Epithelial cell of proximal tubule (primary cell): ENCODE results near the gene IP6K1. TPM values are rescaled to one million over a fixed set of nuclear protein-coding genes. Genes with fewer than 3 reads are reported as not detected.

Experiments used
- DNase-seq: peaks from one replicate; pipeline ENCODE4 v3.0.0-alpha.2; 2011; ENCODE audit warnings: low read depth
- H3K4me3 ChIP-seq: 2 replicates; pipeline ENCODE4 v1.5.1; 2011; ENCODE audit warnings: low read depth, mild to moderate bottlenecking, low read length
- total RNA-seq: library from RNA; depleted of rRNA; stranded (reverse); fragments of >200 nt; gene quantifications from 2 replicates; pipeline ENCODE4 v1.2.3, GENCODE V29; 2015
- TF ChIP-seq, protein P1 (sequence below): conservative IDR thresholded peaks from 2 replicates; pipeline ENCODE4 v1.5.1; 2012; ENCODE audit warnings: low read depth, mild to moderate bottlenecking, low read length

IP6K1 gene
- total RNA-seq, 1 donor from 2014 or later = 27.5 TPM

DNA sequence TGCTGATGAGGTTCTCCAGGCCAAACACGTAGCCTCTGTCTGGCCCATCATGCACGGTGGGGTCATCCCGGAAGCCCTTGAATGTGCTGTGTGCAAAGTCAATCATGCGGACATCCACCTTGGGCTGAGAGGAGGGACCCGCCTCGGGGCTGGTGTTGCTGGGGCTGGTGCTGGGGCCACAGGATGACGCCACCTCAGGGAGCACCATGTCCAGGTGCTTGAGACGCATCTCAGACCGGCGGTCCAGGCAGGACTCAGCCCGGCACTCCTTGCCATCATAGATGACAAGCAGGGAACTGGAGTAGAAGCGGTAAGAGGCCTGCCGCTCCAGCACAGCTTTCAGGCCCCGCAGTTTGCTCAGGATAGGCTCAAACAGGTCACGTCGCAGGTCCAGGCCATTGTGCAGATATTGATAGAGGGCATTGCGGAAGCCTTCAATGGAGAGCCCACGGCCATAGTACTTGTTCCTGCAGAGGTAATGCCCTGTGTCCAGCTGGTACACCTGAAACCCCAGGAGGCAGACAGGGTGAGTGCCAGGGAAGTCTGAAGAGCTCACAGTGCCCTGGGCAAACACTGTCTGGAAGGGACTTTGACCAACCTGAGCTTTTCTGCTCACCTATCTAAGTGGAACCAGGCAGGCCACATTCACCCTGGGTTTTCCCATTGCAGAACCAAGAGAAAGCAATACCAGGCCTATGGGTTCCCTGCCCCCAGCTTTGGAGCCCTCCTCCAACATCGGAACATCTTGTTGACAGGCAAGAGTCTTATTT is 59.0 kb downstream of the IP6K1 start:
- H3K4me3 ChIP-seq = no peak overlapping the region
- TF ChIP-seq, protein P1, sequence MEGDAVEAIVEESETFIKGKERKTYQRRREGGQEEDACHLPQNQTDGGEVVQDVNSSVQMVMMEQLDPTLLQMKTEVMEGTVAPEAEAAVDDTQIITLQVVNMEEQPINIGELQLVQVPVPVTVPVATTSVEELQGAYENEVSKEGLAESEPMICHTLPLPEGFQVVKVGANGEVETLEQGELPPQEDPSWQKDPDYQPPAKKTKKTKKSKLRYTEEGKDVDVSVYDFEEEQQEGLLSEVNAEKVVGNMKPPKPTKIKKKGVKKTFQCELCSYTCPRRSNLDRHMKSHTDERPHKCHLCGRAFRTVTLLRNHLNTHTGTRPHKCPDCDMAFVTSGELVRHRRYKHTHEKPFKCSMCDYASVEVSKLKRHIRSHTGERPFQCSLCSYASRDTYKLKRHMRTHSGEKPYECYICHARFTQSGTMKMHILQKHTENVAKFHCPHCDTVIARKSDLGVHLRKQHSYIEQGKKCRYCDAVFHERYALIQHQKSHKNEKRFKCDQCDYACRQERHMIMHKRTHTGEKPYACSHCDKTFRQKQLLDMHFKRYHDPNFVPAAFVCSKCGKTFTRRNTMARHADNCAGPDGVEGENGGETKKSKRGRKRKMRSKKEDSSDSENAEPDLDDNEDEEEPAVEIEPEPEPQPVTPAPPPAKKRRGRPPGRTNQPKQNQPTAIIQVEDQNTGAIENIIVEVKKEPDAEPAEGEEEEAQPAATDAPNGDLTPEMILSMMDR = no peak
- DNase-seq = no peak

DNA sequence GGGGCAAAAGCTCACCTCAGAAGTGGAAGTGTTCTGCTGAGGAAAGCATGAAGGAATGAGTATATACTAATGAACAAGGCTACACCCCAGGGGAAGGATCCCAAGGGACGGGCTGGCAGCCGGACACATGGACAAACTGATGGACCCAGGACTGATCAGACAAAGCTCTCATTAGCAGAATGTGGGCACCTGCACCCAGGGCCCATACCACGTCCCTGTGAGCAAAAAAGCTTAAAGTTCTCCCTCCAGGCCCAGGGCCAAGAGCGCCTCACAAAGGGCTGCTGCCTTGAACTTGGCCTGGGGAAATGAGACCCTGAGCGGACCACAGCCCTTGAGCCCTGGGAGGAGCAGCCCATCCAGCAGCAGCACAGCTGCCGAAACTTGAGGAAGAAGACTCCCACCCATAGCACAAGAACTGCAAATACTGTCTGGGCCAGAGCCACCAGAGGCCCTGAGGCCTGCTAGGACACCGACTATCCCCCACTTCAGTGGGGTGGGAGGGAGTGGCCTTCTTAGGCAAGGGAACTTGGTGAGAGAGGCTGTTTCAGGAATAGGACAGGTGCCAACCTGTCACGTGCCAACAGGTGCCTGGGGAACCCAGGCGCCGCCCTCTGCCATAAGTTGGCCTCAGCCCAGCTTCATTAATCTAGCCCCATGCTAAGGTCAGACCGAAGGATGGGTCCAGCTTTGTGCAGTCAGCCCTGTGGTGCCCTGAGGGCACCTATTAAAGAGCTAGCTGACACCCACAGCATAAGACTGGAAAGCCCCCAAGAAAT is 60.2 kb downstream of the IP6K1 start:
- no peak overlapping the region for H3K4me3 ChIP-seq
- DNase-seq = no peak
- TF ChIP-seq, protein P1 = no peak

- TF ChIP-seq, protein P1 = no peak
- H3K4me3 ChIP-seq = peak overlapping the region; percentile 99
- DNase-seq = no peak
Measured at GRCh38 chr3:49724586-49724985, 61.8 kb downstream of the IP6K1 start.

GRCh38 chr3:49723628-49724551 is 62.5 kb downstream of the IP6K1 start, which contains the start of gene GMPPB:
GMPPB (minus strand) TSS chr3:49723951; CDS start chr3:49723726, 225 bp downstream.
- TF ChIP-seq, protein P1 = no peak
- DNase-seq = peak; percentile 50
- H3K4me3 ChIP-seq = peak within 1 kb of the TSS; percentile 99

DNA sequence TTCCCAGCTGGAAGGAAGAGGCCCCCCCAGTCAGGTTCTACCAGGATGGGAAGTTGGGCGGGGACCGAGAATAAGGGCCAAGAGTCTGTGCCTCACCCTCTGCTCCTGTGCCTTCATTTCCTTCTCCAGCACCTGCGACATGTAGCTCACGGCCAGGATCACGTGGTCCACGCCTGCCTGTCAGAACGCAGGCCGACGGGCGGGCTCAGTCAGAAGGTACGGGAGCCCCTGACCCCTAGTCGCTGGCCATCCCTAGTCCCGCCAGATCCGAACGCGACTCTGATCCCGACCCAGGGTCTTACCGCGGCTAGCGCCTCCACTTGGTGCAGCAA is 63.1 kb downstream of the IP6K1 start:
- peak overlapping the region; percentile 99 for H3K4me3 ChIP-seq
- TF ChIP-seq, protein P1 = no peak
- no peak for DNase-seq

DNA sequence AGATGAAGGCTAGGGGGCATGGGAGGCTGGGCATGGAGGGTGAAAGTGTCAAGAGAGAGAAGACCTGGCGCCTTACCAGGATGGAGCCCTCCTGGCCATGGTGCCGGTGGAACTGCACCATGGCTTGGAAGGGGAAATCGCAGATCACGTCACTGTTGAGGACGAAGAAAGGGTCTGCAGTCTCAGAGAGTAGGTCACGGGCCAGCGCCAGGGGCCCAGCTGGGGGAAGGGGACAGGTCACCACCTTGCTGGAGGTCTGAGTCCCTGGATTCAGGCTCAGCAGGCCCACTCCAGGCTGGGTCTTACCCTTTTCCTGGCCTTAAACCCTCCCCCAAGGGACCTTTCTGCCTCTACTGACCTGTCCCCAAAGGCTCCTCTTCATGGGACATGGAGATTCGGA is 63.4 kb downstream of the IP6K1 start:
- DNase-seq = no peak
- TF ChIP-seq, protein P1 = no peak

More for the DNA sequence above, 63.4 kb downstream of the IP6K1 start:
- H3K4me3 ChIP-seq = peak overlapping the region; percentile 99
